Transverse colon (tissue), 4 donors: ENCODE results near the gene TSPAN6. TPM values are rescaled to one million over a fixed set of nuclear protein-coding genes. Genes with fewer than 3 reads are reported as not detected.

ENCODE experiments used
- DNase-seq: peaks from one replicate; pipeline ENCODE4 v3.0.0-alpha.2; 2019
- H3K27ac ChIP-seq, 4 donors: fragments of 200-600 bp; sonication (generic); 2 replicates each; pipeline ENCODE4 v1.5.1; 2016 to 2018; ENCODE audit warnings: inconsistent platforms in 4 of 4
- H3K27me3 ChIP-seq: fragments of 200-600 bp; sonication (generic); 2 replicates; pipeline ENCODE4 v1.5.1; 2017; ENCODE audit warnings: inconsistent platforms
- H3K36me3 ChIP-seq, 4 donors: fragments of 200-600 bp; sonication (generic); 2 replicates each; pipeline ENCODE4 v1.5.1; 2017 to 2019; ENCODE audit warnings: inconsistent platforms in 4 of 4
- H3K4me1 ChIP-seq, 4 donors: fragments of 200-600 bp; sonication (generic); 2 replicates each; pipeline ENCODE4 v1.5.1; 2017 to 2020; ENCODE audit warnings: inconsistent platforms in 4 of 4
- H3K4me3 ChIP-seq, 4 donors: fragments of 200-600 bp; sonication (generic); 1 replicate in 1 of 4; 2 replicates in 3 of 4; pipeline versions ENCODE4 v1.5.1 to v1.6.1; 2017 to 2019; ENCODE audit warnings: inconsistent platforms in 4 of 4
- H3K9me3 ChIP-seq, 2 donors: fragments of 200-600 bp; sonication (generic); 2 replicates each; pipeline ENCODE4 v1.5.1; 2017 to 2019; ENCODE audit warnings: inconsistent platforms in 2 of 2
- EP300 ChIP-seq: sonication (generic); formaldehyde crosslinking; IDR thresholded peaks from one replicate; pipeline ENCODE4 v1.6.1; 2017; ENCODE audit warnings: antibody characterized with exemption, low read depth
- POLR2A ChIP-seq: fragments of 450-650 bp; IDR thresholded peaks from one replicate; pipeline ENCODE4 v1.6.1; 2016; ENCODE audit warnings: antibody characterized with exemption, mild to moderate bottlenecking, moderate library complexity
- POLR2AphosphoS5 ChIP-seq, 3 donors: sonication (generic); formaldehyde crosslinking; IDR thresholded peaks; one replicate each; pipeline ENCODE4 v1.6.1; 2016; ENCODE audit warnings: antibody characterized with exemption in 3 of 3
- WGBS, 2 donors: methylation state at CpG; one replicate each; pipeline ENCODE4 v1.1.5; 2018; ENCODE audit warnings: low coverage in 1 of 2; 5-methylcytosine and 5-hydroxymethylcytosine counted together
- in situ Hi-C, 4 donors: fragments of 200-750 bp; cut with MboI; loops; one replicate each; pipeline versions ENCODE4 v1.15.0 to v1.15.1; 2017; ENCODE audit warnings: low sequenced_read_pairs in 3 of 4, low pct_ligation_motif_present in 1 of 4, low pct_unique_long_range_greater_than_20kb in 1 of 4
- intact Hi-C: fragments of 100-400 bp; cut with DNase I; formaldehyde crosslinking; loops from one replicate; pipeline ENCODE4 v1.15.1; 2023; ENCODE audit warnings: low total_unique reads
- total RNA-seq, 4 donors: library from RNA; depleted of rRNA; stranded (reverse); fragments of >200 nt; gene quantifications; one replicate each; pipeline ENCODE4 v1.1.0, GENCODE V29; 2016
- TF ChIP-seq, protein P1 (sequence below), 5 experiments: fragments of 200-600 bp in 3 of 5; fragments of 450-650 bp in 2 of 5; sonication (generic) in 3 of 5; IDR thresholded peaks; 1 replicate in 2 of 5; 2 replicates in 3 of 5; pipeline ENCODE4 v1.5.1; 2016 to 2017; ENCODE audit warnings: antibody characterized with exemption in 5 of 5, inconsistent platforms in 3 of 5, mild to moderate bottlenecking in 2 of 5, moderate library complexity in 1 of 5

TSPAN6 gene
- total RNA-seq, 4 donors from 2014 or later, result 16.7 to 114 (median 70.3) TPM

DNA sequence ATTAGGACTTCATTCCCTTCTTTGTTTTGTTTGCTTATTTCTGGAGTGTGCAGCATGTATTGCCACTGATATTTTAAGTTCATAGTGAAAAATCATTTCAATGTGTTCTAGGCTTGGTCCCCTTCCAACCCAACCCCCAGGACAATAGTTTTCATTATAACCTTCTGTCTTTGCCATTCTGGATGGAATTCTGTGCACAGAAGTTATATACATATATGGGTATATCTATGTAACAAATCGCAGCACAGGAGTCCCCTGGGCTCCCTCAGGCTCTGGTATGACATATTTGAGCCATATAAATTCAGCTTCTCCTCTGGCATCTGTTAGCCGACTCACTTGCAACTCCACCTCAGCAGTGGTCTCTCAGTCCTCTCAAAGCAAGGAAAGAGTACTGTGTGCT, 52.0 kb downstream of the TSPAN6 start, which contains the start of gene TNMD:
Gene TNMD, plus strand, starts transcription at position 326 of the 400 bp plus-strand sequence. CDS start 83 bp downstream, outside the sequence.
- intact Hi-C loops, result no loop called here
- 65% methylated on average over 2 of the region's 2 CpGs; no CpG with 5 or more reads in 1 of the 2 donors for WGBS, 2 donors
- no peak for DNase-seq

More for the DNA sequence above, 52.0 kb downstream of the TSPAN6 start, which contains the start of gene TNMD:
- Histone ChIP-seq H3K4me3 (no peak within 1 kb of the TSS), H3K27ac (no peak within 1 kb of the TSS), H3K36me3 (no peaks in the 10 kb centered on the region), H3K27me3 (no peaks in the 10 kb centered on the region), H3K9me3 (no peaks in the 10 kb centered on the region), H3K4me1 (peaks cover 0 to 12% (median 0%) of the 10 kb centered on the region in 4 donors)
- TF ChIP-seq, protein P1, sequence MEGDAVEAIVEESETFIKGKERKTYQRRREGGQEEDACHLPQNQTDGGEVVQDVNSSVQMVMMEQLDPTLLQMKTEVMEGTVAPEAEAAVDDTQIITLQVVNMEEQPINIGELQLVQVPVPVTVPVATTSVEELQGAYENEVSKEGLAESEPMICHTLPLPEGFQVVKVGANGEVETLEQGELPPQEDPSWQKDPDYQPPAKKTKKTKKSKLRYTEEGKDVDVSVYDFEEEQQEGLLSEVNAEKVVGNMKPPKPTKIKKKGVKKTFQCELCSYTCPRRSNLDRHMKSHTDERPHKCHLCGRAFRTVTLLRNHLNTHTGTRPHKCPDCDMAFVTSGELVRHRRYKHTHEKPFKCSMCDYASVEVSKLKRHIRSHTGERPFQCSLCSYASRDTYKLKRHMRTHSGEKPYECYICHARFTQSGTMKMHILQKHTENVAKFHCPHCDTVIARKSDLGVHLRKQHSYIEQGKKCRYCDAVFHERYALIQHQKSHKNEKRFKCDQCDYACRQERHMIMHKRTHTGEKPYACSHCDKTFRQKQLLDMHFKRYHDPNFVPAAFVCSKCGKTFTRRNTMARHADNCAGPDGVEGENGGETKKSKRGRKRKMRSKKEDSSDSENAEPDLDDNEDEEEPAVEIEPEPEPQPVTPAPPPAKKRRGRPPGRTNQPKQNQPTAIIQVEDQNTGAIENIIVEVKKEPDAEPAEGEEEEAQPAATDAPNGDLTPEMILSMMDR (IDR thresholded peaks at IDR 0.05), result no peak
- TF ChIP-seq POLR2A, result no peak
- no peak for TF ChIP-seq EP300
- no peak for TF ChIP-seq POLR2AphosphoS5 (IDR thresholded peaks at IDR 0.05)
- in situ Hi-C loops, result no loop called here

Other genes starting within 250 kb of the TSPAN6 start
- gene PCDH19, start 226.5 kb downstream of the TSPAN6 start, total RNA-seq, result 1 to 10 TPM in 1 of 4 donors, under 1 TPM in 3; 0.37 to 1.4 (median 0.60) TPM
- gene TNMD, start 51.9 kb downstream of the TSPAN6 start, total RNA-seq, result 1 to 10 TPM in 1 of 4 donors, under 1 TPM in 1, not detected in 2; 0.68 to 1.1 TPM
- 10 to 100 TPM in 2 of 4 donors, 1 to 10 TPM in 2; 9.3 to 72.2 (median 13.1) TPM for gene SRPX2, start 7.4 kb upstream of the TSPAN6 start, total RNA-seq
- 10 to 100 TPM; 39.0 to 49.7 (median 43.1) TPM for gene SYTL4, start 95.3 kb upstream of the TSPAN6 start, total RNA-seq
- gene CSTF2, start 183.6 kb upstream of the TSPAN6 start, total RNA-seq, result 10 to 100 TPM; 15.3 to 26.5 (median 18.0) TPM
- 10 to 100 TPM; 17.6 to 31.8 (median 23.7) TPM for gene NOX1, start 237.6 kb upstream of the TSPAN6 start, total RNA-seq